RCC 7860 (cell line): ENCODE results near the gene ANAPC2.
A peak's percentile ranks its signal among the peaks of the same experiment; 100 is the strongest.

Experiments
- DNase-seq: peaks from one replicate; pipeline ENCODE4 v3.0.0-alpha.2; 2015; ENCODE audit warnings: low spot score
- FAIRE-seq: peaks from 2 replicates; lab custom pipeline; 2012; peaks lifted over from hg19 to GRCh38; lab: Jason Lieb, UNC

Gene ANAPC2

GRCh38 chr9:137194909-137195308 lies 6.5 kb upstream of the ANAPC2 start:
- FAIRE-seq (no peak), DNase-seq (no peak)

DNA sequence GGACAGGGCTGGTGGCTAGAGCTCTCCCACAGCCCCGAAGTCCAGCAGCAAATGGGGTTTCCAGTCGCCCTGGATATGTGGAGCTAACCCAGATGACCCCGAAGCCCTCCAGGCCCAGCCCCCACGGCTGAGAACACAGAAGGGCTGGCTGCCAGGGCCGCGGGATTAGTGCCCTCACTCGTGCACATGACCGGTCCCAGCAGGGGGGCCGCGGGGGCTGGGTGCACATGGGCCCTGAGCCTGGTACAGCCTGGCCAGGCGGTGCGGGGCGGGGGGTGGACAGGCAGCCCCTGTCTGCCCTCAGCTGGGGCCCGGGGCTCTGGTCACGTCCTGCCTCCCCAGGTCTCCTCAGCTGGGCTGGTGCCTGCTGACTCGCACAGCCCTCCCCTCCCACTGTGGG lies 6.0 kb upstream of the ANAPC2 start:
- FAIRE-seq (no peak), DNase-seq (peak; percentile 10)

DNA sequence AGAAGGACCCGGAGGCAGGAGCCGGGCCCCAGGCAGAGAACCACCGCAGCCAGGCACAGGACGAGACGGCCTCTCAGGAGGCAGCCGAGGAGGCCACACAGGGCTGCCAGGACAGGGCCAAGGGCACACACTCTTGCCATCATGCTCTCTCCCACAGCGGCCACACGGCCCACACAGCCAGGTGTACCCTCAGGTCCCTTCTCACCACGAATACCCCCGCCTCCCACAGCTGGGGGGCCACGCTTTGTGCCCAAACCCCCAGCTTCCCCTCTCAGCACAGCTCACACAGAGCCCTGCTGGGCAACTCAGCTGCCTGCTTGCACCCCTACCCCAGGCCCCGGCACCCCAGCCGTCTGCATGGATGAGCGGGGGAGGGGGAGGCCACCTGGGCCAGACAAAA lies 5.4 kb upstream of the ANAPC2 start:
- no peak for DNase-seq
- no peak for FAIRE-seq

DNA sequence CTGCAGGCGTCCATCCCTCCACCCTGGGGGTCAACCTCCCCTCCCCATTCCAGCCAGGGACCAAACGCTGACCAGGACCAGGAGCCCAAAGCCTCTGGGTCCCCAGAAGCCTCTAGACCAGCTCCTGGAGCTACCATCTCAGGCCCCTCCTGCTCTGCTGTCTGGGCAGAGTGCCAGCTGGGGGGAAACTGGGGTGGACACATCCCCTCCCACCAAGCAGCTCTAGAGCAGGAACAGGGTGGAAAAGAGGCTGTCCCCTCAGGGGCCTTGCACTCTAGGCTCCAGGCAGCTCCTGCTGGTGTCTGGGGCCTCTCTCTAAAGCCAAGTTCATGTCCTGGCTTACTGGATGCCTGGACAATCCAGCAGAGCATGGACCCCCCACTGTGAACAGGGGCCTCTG lies 4.5 kb upstream of the ANAPC2 start:
- DNase-seq (no peak), FAIRE-seq (no peak)

DNA sequence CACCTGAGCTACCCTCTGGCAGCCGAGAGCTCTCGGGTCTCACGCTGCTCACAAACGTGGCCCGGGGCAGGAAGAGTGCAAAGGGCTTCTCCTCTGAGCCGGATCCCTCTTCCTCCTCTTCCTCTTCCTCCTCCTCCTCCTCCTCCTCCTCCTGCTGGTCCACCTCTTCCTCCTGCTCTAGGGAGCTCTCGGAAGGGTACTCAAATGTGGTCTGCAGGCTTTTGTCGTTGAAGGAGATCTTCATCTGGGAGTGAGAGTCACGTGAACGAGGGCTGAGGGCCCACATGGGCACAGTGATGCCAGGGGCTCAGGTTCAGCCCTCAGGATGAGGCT lies 4.1 kb upstream of the ANAPC2 start:
- FAIRE-seq (no peak), DNase-seq (no peak)

GRCh38 chr9:137191691-137192447 lies 3.5 kb upstream of the ANAPC2 start:
- FAIRE-seq: no peak
- no peak for DNase-seq

- DNase-seq: no peak
- FAIRE-seq: no peak
Measured at GRCh38 chr9:137191245-137191644, 2.9 kb upstream of the ANAPC2 start.

DNA sequence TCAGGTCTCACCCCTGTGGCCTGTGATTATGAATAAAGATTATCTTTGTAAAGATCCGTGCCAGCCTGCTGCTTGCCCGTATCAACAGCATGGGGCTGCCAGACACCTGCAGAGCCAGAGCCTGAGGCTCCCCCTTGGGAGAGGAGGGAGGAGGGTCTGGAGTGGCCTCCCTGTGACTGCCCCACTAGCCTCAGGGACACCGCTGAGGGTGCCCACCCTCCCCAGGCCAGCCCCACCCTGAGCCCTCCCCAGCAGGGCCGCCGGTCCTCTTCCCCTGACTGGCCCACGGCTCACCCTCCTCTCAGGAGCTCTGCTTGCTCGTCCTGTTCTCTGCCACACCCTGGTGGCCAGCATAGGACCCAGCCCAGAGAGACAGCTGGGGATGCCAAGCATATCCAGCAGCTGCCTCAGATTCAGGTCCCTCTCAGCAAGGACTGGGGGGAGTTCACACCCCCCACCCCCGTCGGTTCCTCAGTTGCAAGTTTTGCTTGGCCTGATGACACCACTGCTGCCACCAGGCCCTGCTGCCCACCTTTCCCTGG lies 2.0 kb upstream of the ANAPC2 start:
- DNase-seq: no peak
- FAIRE-seq: no peak

DNA sequence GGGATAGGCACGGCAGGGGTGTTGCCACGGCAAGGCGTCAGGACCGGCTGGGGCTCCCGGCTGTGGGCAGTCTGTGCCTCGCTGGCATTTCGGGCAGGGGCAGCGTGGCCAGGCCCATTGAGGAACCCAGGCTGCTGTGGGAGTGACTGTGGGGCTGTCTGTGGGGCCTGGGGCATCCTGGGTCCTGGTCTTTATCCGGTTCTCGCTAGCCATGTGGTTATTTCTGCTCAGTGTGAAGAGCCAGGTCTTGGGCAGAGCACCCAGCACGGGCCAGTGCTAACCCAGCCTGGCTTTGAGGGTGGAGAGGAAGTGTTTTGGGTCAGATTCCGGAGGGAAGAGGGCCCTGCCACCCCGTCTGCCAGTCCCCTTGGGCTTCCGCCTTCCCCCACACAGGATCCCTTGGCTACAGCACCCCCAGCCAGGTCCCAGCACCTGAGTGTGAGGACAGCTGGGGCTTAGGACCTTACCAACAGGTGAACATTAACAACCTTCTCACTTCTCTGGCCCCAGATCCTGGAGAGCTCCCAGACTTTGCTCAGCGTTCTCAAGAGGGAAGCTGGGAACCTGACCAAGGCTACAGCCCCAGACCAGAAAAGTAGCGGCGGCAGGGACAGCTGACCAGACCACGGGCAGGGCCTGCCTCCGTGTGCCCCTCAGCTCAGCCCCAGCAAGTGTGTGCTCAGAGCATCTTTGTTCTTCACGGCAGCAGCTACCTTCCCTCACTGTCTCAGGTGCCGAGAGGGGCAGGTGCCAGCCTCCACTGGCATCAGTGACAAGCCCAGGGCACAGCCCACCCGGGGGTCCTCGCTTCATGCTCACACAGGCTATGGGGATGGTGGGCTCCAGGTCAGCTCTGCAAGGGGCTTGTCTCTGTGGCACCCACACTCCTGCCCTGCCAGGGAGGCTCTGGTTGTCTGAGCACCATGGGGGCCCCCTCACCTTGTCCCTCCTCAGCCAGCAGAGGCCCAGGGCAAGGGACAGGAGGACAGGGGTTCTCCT lies 1.2 kb upstream of the ANAPC2 start:
- FAIRE-seq (no peak), DNase-seq (no peak)

DNA sequence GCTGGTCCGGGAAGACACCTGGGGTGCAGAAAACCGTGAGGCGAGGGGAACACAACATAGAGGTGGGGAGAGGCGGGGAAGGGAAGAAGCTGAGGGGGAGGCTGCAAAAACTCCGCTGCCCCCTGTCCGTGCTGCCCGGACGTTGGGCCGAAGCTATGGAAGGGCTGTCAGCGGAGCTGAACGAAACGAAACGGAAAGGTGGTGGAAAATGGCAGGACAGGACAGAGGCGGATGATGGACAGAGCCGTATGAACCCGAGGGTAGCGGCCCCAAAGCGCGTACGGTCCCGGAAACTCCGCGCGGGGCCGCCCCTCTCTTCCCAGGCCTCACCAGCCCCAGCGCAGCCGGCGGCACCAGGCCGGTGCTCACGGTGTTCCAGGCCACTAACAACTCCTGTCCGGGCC lies 272 bp downstream of the ANAPC2 start:
- DNase-seq: no peak
- no peak for FAIRE-seq

DNA sequence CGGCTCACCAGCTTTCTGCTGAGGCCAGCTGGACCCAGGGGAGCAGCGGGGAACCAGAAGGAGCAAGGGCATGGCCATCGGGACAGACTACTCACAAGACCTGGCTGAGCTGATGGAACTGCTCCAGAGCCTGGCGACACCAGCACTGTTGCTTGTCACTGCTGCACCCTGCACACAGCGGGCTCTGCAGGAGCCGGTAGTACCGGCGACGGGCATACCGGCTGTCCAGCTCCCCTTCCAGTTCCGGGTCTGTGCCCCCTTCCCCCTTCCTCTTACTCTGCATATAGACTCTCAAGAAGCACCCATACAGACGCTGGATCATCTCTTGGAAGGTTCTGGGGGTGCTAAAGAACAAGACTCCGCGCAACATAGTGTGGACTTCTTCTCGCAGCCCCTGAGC lies 974 bp downstream of the ANAPC2 start:
- FAIRE-seq: no peak
- DNase-seq: no peak

GRCh38 chr9:137186385-137186784 lies 2.0 kb downstream of the ANAPC2 start:
- no peak for FAIRE-seq
- no peak for DNase-seq

- FAIRE-seq (no peak), DNase-seq (no peak)
Measured at GRCh38 chr9:137185921-137186320, 2.4 kb downstream of the ANAPC2 start.

DNA sequence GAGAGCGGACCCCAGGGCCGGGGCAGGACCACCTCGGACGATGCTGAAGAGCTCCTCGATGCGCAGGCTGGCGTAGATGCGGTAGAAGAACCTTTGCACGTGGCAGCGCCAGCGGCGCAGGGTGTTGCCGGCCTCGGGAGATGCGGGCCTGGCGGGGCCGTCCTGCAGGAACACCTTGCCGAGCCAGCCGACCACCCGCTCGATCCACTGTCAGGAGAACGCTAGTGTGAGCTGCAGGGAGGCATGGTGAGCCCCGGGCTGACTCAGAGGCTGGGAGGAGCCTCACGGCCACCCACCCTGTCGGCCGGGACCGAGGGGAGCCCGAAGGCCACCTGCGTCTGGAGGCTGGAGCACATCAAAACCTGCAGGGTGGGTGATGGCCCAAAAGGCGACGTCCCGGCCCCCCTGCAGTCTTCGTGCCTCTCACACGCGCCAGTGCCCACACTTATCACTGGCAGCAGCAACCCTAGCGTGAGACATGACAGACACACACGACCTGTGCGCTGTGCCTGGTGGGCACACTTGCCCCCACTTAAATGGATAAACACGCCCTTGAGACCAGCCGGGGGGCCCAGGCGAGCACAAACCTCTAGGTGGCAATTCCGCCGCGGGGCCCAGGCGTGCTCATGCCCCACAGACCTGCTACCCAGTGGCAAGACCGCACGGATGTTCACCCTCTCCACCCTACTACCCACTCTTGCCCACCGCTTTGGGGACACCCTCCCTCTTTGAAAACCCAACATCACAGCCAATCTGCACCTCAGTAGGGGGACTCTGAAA lies 3.3 kb downstream of the ANAPC2 start:
- no peak for DNase-seq
- no peak for FAIRE-seq

DNA sequence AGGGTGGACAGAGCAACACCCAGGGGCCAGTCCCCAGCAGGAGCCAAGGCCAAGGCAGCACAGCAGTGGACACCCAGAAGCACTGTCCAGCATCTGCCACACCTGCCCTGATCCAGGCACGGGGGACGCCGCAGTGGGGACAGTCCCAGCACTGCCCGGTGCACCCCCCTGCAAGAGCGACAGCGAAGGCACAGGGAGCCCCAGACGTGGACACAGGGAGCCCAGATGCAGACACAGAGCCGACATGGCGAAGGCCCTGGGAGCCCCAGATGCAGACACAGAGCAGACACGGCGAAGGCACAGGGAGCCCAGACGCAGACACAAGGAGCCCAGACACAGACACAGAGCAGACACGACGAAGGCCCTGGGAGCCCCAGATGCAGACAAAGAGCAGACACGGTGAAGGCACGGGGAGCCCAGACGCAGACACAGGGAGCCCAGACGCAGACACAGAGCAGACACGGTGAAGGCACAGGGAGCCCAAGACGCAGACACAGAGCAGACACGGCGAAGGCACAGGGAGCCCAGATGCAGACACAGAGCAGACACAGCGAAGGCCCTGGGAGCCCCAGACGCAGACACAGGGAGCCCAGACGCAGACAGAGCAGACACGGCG lies 4.3 kb downstream of the ANAPC2 start:
- DNase-seq (no peak), FAIRE-seq (no peak)

DNA sequence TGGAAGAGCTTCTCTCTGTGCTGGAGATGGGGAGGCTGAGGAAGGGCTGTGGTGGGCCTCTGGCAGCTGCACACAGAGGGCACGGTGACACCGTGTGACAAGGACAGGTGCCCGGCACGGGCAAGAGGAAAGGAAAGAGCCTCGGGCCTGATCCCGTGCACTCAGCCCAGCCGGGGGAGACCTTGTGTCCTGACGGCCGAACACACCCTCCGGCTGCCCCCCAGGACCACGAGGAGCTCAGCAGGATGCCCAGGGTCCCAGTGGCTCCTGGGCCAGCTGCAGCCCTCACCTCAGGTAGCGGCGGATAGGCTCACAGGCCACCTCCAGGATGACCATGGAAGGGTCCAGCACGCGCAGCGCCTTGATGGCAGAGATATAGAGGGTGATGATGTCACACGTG lies 5.5 kb downstream of the ANAPC2 start:
- no peak for FAIRE-seq
- no peak for DNase-seq

DNA sequence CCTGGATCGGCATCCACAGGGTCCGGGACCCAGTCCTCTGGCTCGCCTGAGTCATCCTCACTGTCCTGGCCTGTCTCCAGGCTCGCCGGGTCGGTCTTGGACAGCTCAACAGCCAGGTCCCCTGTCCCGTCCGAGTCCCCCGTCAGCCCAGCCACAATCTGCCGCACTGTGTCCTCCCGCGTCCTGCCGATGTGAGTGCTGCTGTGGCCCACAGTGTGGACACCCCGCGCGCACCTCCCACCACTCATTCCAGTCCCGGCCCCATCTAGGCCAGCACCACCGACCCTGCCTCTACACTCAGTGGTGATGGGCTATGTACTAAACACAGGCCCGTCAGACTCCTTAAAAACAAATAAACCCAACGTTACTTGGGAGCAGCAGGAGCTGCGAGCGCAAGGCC lies 6.7 kb downstream of the ANAPC2 start:
- FAIRE-seq: no peak

GRCh38 chr9:137180491-137180890 lies 7.9 kb downstream of the ANAPC2 start:
- no peak for DNase-seq
- FAIRE-seq: no peak

More for the DNA sequence above, 6.7 kb downstream of the ANAPC2 start:
- no peak for DNase-seq

DNA sequence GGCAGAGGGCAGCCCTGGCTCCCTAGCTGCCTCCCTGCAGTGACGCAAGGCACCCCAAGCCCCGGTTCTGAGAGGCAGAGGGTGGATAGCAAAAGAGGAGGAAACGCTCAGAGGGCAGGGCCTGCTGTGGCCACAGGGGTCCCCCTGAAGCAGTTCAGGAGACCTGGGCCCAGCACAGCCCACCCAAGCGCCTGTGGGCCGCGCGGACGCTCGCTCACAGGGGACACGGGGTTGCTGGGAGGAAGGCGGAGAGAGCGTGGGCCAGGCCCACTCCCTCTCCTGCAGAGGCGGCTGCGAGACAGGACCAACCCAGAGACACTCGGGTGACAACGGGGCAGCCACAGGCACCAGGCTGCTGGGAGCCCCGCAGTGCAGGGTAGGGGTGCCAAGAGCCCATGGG lies 8.6 kb downstream of the ANAPC2 start:
- no peak for FAIRE-seq

GRCh38 chr9:137178939-137179630 lies 9.3 kb downstream of the ANAPC2 start:
- DNase-seq (no peak), FAIRE-seq (no peak)

More for the DNA sequence above, 8.6 kb downstream of the ANAPC2 start:
- no peak for DNase-seq
